Gastrocnemius medialis (tissue), 4 donors: ENCODE results near the gene EFCAB6.

Experiments
- POLR2A ChIP-seq, 2 donors: fragments of 450-650 bp; IDR thresholded peaks; one replicate each; pipeline ENCODE4 v1.6.1; 2017; ENCODE audit warnings: antibody characterized with exemption in 2 of 2, mild to moderate bottlenecking in 2 of 2, moderate library complexity in 2 of 2
- TF ChIP-seq, protein P1 (sequence below), 5 experiments: fragments of 450-650 bp in 3 of 5; fragments of 200-600 bp in 2 of 5; sonication (generic) in 2 of 5; IDR thresholded peaks in 4 of 5; conservative IDR thresholded peaks in 1 of 5; 1 replicate in 4 of 5; 2 replicates in 1 of 5; pipeline ENCODE4 v1.5.1; 2016 to 2019; ENCODE audit warnings: antibody characterized with exemption in 5 of 5, mild to moderate bottlenecking in 3 of 5, moderate library complexity in 3 of 5

- TF ChIP-seq, protein P1, sequence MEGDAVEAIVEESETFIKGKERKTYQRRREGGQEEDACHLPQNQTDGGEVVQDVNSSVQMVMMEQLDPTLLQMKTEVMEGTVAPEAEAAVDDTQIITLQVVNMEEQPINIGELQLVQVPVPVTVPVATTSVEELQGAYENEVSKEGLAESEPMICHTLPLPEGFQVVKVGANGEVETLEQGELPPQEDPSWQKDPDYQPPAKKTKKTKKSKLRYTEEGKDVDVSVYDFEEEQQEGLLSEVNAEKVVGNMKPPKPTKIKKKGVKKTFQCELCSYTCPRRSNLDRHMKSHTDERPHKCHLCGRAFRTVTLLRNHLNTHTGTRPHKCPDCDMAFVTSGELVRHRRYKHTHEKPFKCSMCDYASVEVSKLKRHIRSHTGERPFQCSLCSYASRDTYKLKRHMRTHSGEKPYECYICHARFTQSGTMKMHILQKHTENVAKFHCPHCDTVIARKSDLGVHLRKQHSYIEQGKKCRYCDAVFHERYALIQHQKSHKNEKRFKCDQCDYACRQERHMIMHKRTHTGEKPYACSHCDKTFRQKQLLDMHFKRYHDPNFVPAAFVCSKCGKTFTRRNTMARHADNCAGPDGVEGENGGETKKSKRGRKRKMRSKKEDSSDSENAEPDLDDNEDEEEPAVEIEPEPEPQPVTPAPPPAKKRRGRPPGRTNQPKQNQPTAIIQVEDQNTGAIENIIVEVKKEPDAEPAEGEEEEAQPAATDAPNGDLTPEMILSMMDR (IDR thresholded peaks at IDR 0.05 in 4 of 5, conservative IDR thresholded peaks at IDR 0.05 in 1 of 5) = no peak
- no peak for TF ChIP-seq POLR2A (IDR thresholded peaks at IDR 0.05)
These were observed 16.6 kb upstream of the EFCAB6 start for GRCh38 chr22:43828725-43828997.
